HG02852 (cell line): ENCODE results near the gene DDN.

ENCODE experiments used
- ATAC-seq: cut with Tn5 transposase; IDR thresholded peaks from one replicate; pipeline ENCODE4 v1.9.1; 2021; ENCODE audit warnings: mild to moderate bottlenecking, moderate library complexity; ENCODE audit not compliant: unreplicated experiment

Gene DDN

DNA sequence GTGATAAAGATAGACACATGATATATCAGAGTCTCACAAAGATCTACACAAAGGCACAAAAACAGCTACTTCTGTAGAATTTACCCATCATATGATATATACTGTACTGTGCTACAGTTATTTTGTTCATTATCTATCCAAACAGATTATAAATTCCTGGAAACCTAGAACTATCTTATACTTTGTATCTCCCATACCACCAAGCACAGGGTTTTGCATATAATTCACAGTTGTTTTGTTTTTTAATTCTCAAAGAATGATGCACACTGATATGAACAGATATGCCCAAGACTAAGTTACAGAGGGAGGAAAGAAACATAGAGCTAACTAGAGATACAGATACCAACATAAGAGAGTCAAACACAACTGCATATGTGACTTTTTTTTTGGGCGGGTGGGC, 16.0 kb upstream of the DDN start:
- no peak for ATAC-seq

- no peak for ATAC-seq
These were observed 15.4 kb upstream of the DDN start for GRCh38 chr12:49014547-49014946.

GRCh38 chr12:49013428-49013827, 14.3 kb upstream of the DDN start:
- ATAC-seq: no peak

DNA sequence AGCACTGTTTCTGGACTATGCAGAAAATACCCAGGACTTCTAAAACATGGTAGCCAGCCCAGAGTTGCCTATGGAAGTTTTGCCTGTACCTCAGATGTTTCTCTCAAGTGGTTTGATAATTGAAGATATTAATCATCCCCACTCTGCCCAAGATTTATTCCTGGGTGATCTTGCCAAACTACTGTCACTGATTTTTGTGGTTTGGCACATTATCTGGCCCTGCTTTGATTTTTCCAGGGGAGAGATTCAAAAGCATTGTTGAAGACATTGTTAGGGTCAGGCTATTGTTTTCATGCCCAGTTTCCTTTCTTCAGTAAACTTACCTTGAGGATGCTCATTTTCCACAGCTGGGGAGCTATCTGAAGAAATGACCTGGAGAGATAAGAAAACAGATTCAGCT, 13.6 kb upstream of the DDN start:
- no peak for ATAC-seq

DNA sequence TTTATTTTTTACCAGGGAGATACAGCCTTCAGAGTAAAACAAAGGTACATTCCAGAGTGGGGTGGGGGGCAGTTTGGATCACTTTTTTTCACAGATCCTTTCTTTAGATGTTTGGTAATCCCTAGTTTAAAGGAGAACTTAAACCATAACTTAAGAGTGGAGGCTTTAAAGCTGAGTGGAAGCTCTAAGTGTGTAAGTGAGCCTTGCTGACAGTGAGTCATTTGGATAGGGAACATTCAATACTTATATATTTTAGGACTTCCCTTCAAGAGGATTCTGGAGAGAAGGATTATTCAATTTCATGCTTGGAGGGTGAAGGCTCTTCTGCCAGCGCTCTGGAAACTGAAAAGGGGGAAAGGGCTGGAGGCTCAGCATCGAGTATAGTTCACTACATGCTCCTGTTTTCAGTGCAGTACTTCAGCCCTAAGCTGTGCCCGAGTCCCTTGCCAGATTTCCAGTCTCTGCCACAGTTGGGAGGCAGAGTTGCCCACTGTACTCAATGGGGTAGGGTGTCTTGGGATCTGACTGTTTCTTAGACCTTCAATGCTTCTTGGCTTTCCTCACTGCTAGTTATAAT, 11.0 kb upstream of the DDN start:
- no peak for ATAC-seq

GRCh38 chr12:49008943-49009342, 9.8 kb upstream of the DDN start:
- no peak for ATAC-seq

GRCh38 chr12:49000346-49000745, 1.2 kb upstream of the DDN start:
- no peak for ATAC-seq

- no peak for ATAC-seq
These were observed 450 bp downstream of the DDN start for GRCh38 chr12:48998497-48999353.

GRCh38 chr12:48997719-48998496, 1.3 kb downstream of the DDN start:
- no peak for ATAC-seq

DNA sequence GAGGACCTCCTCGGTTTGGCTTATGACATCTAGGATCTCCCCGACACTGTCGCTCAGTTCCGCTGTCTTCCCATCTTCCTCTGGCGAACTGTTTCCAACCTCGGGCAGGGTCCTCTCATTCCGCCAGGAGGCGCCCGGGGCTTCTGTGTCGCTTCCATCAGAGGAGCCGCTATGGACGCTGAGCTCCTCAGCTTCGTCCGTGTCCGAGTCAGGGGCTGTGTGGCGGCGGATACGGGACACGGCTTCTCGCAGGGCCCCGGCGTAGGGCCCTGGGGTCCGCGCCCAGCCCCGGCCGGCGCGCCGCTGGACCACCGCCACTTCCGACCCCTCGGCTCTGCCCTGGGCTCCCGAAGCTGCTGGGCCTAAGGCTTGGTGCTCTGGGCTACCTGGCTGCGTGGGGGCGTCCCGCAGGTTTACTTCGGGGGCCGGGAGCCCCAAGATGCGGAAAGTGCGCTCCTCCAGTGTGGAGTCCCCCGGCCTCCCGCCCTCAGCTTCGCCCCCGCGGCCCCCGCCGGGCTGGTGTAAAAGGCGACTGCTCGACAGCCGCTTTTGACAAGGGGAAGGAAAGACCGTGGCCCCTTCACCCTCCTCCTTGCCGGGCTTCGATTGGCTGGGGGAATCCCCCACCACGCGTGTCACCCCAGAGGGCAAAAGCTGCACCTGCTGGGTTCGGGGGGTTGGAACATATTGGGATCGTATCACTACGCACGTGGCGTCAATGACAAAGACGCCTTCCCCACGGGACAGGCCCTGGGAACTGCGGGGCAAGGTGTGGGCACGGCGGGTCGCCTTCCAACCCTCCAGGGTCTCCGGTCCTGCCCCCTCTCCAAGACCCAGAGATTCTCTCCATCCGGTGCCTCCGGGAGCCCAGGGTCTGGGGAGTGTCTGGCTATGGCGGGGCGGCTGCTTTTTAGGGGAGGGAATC, 2.1 kb downstream of the DDN start:
- no peak for ATAC-seq

GRCh38 chr12:48995086-48995879, 3.9 kb downstream of the DDN start:
- ATAC-seq: no peak

- no peak for ATAC-seq
These were observed 4.7 kb downstream of the DDN start for GRCh38 chr12:48994224-48995085.

GRCh38 chr12:48993787-48994186, 5.4 kb downstream of the DDN start:
- no peak for ATAC-seq

DNA sequence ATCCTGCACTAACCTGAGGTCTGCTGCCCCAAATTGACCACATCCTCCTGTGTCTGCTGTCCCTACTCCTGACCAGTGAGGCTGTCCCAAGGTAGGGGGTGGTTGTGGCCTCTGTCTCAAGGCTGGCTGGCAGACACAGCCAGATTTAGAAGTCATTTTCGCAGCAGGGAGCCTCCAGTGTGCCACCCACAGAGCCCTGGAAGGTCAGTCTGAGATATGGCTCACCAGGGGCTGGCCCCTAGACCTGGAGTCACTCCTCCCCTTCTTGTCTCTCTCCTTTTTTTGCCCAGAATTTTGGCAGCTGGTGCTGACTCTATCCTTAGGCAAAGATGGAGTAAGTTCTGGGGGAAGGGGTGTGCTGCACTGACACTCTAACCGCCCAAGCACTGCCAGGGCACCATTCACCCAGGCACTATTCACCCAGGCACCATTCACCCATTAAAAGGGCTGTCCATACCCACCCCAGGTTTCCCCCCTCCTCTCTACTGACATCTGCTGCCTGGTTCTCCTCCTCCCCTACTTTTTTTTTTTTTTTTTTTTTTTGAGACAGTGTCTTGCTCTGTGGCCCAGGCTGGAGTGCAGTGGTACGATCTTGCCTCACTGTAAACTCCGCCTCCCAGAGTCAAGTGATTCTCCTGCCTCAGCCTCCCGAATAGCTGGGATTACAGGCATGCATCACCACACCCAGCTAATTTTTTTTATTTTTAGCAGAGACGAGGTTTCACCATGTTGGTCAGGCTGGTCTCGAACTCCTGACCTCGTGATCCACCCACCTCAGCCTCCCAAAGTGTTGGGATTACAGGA, 7.7 kb downstream of the DDN start:
- ATAC-seq: no peak

GRCh38 chr12:48990552-48990951, 8.6 kb downstream of the DDN start:
- no peak for ATAC-seq

DNA sequence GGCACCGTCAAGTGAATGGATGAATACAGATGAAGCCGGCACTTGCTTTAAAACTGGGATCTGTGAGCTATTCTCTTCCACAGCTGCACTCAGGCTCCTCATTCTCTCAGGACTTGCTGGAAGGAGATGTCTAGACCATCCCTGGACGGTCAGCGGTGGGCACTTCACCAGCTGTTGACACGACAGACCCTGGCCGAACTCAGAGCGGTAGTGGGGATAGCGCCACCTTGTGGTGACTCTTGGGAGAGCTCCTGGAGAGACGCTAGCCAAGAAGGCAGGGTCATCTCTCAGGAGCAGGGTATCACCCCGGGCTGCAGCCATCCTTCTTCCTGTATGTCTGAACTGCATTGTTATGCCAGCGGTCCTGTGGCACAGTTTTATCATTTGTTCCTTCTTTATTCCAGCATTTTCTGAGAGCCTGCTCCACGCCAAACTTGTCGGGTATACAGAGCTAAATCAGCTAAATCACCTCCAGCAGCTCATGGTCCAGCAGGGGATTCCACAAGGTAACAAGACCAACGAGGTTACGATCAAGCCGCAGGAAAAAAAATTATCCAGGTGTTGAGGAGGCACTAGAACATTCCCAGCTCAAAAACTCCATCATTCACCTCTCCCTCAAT, 11.0 kb downstream of the DDN start:
- no peak for ATAC-seq

GRCh38 chr12:48986720-48987291, 12.4 kb downstream of the DDN start:
- ATAC-seq: no peak
